ENCODE data around the gene ACSL4.

GRCh38 chrX:109660435-109661143, 72.5 kb downstream of the ACSL4 start:
- TF ChIP-seq POLR2A (IDR thresholded peaks at IDR 0.05) (no peak), CTCF (IDR thresholded peaks at IDR 0.05) (no peak)

Measured in prostate gland (tissue), 2 donors.